HG02884 (cell line): Measurements from ENCODE around the gene PRSS56.

Experiments used
- ATAC-seq: cut with Tn5 transposase; IDR thresholded peaks from one replicate; pipeline ENCODE4 v1.9.1; 2021; ENCODE audit warnings: mild to moderate bottlenecking, moderate library complexity; ENCODE audit not compliant: unreplicated experiment

The PRSS56 gene

GRCh38 chr2:232486558-232487384, 33.4 kb upstream of the PRSS56 start:
- ATAC-seq, result no peak

- no peak for ATAC-seq
Observed at GRCh38 chr2:232487385-232488096, 32.6 kb upstream of the PRSS56 start, which contains the start of gene ECEL1. Gene ECEL1 (minus strand): TSS chr2:232487834. CDS start chr2:232486653, 1,181 bp downstream.

DNA sequence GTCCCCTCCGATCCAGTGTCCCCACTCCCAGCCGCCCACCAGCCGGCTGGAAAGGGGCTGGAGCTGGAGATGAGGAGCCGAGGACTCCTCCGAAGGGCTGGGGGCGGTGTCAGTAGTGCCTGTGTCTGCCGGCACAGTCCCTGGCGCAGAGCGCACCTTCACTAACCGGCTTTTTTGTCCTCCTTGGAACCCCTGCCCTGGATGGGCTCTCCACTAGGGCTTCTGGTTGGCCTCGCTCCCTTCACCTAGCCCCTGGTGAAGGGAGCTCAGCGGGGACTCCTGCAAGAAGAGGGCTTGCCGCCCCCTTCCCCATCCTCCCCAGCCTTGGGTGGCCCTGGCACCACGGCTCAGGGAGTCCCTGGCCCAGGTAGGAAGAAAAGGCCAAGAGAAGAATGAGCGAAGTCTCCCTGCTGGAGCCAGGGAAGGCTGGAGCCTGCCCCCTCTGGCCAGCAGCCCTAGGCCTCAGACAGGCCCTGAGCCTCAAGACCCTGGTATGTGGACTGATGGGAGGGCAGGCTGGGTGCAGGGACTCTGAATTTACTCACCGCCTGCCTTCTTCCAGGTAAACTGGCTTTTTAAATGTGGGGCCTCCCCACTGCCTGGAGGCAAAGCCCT, 32.0 kb upstream of the PRSS56 start:
- ATAC-seq, result no peak

- ATAC-seq, result no peak
Observed at GRCh38 chr2:232488721-232489300, 31.4 kb upstream of the PRSS56 start.

GRCh38 chr2:232489516-232490220, 30.5 kb upstream of the PRSS56 start:
- no peak for ATAC-seq

GRCh38 chr2:232490221-232491138, 29.7 kb upstream of the PRSS56 start:
- no peak for ATAC-seq

DNA sequence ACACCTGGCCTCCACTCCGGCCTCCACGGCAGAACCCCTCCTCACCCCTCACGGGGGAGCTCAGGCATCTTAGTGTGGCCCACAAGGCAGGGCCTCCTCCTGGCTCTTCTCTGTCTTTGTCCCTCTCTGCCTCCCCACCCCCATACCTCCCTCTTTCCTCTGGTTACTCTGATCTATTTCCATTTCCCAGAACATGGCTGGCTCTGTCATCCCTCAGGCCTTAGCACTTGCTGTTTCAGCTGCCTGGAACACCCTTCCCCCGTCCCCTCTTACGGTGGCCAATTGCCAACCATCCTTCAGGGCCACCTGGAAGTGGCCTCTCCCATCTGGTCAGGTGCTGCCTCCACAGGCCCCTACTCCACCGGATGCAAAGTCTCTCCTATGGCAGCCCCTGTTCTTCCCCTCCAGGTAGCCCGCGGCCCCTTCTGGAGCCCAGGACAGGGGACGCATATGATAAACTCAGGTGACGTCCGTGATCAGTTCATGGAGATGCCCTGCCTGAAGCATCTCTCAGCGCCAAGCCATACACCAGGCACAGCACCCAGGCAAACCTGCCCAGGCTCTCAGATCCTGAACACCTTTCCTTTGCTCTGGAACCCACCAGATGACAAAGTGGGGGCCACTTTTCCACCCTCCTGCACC, 28.9 kb upstream of the PRSS56 start:
- no peak for ATAC-seq

DNA sequence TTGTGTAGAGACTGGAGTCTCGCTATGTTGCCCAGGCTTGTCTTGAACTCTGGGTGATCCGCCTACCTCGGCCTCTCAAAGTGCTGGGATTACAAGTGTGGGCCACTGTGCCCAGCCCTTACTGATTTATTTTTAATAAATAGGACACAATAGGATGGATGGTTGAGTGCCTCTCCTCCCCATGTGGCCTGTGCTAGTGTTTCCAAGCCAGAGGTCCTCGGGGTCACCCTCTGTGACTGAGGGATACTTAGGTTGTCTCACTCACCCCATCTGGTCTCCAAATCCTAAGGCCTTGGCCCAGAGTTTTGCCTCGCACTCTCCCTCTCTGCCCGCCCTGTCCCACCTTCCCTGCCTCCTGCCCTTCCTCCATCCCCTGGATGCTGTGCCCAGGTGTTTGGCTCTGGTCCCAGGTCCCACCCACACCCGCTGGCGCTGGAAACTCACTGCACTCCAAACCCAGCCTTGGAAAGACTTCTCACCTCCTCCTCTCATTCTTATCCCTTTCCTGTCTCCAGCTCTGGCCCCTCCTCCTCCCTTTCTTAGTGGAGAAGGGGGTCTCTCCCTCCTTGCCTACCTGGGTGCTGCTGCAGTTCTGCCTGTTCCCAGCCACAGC, 27.8 kb upstream of the PRSS56 start:
- no peak for ATAC-seq

DNA sequence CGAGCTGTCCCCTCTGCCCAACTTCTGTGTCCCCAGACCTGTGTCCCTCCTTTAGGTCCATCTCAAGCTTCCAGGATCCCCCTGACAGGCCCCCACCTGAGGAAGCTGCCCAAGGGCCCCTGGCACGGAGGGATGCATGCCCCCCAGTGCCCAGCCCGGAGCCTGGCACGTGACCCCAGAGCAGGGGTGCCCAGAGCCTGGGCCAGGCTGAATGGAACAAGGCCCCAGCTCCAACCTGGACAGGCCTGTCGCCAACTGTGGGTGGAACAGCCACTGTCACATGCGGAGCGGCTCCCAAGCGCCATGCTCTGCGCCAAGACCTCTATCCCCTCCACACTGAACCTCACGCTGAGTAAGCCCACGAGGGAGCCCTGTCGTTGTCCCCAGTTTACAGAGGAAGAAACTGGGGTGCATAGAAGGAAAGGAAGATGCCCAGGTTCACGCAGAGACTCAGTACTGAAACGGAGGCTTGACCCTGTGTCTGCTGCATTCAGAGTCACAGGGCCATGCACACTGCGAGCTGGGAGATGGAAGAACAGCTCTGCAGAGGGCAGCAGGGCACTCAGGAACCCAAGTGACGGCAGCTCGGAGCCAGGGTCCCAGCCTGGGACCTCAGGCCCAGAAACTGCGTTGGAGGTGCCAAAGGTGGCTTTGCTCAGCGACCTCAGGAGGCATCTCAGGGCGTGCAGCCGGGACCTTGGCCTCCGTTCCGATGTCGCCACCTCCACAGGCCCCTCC, 27.1 kb upstream of the PRSS56 start:
- no peak for ATAC-seq

DNA sequence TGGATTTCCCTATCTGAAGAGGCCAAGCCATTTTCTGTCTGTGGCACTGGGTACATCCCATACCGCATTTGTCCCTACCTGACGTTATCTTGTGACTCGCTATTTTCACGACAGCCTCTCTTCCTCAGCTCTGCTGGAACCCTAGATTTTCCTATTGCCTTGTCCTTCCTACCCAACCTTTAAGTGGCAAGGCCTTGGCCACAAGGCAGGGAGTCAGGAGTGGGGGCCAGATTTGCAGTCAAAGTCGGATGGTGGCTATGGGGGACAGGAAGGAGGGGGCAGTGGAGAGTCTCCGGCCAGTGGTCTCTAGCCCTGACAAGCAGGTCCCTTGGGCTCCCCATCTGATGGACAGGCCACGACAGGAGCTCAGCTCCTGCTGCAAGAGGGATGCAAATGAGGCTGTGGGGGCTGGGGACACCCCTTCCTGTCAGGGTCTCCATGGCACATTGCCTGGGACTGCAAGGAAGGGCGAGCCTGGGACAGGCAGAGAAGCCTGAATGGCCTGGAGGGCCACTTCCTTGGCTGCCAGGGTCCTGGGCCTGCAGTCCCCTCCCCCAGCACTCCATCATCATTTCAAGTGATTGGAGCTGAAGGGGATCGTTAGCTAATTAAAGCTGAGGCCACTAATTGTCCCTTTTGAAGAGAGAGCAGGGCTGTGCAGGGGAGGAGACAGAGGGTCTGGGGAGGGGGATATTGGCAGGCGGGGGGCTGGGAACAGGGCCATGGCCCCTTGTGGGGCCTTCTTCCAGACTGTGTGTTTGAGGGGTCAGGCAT, 26.3 kb upstream of the PRSS56 start:
- ATAC-seq, result no peak

- no peak for ATAC-seq
Observed at GRCh38 chr2:232494542-232494941, 25.6 kb upstream of the PRSS56 start.

DNA sequence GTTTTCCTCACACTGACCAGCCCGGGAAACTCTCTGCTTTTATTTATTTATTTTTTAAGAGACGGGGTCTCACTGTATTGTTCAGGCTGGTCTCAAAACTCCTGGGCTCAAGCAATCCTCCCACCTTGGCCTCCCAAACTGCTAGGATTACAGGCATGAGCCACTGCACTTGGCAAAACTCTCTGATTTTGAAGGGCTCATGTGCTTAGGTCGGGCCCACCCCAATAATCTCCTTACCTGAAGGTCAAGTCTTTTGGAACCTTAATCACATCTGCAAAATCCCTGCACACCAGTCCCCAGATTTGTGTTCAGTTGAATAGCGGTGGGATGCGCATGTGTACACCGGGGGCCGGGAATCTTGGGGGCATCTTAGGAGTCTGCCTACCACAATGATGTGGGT, 24.9 kb upstream of the PRSS56 start:
- no peak for ATAC-seq

DNA sequence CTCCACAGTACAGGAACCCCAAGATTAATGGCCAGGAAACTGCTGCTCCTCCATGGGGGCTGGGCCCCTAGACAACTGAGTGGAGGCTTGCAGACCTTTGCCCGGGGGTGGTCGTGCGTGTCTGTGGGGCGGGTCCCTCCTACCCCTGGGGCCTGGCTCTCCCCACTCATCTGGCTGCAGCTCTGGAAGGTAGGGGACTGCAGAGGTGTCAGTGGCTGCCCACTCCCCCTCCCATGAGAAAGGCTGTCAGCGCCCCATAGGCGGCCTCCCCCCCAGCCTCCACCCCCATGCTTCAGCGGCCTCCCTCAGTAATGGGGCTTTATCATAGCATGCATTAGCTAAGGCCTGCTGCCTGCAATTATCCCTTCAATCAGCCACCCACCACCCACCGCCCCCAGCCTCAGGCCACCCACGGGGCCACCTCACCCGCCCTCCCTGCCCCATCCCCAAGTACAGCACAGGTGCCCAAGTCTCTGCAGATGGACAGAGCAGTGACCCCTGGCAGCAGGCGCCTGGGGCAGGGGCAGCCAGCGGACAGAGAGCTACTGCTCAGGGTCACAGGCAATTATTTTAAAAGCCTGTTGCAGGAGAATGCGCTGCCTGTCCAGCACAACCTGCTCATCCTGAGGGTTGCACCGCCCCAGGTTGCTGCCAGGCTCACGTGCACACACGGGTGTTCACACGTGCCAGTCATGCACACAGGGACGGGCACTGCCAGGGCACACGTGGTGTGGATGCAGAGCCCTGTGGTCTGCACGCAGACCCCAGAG, 23.5 kb upstream of the PRSS56 start:
- no peak for ATAC-seq

GRCh38 chr2:232497348-232497747, 22.8 kb upstream of the PRSS56 start:
- no peak for ATAC-seq

GRCh38 chr2:232498452-232498851, 21.7 kb upstream of the PRSS56 start:
- no peak for ATAC-seq

GRCh38 chr2:232501331-232501771, 18.8 kb upstream of the PRSS56 start:
- ATAC-seq, result no peak
